ENCODE results near the gene TERT. TPM values are rescaled to one million over a fixed set of nuclear protein-coding genes. Genes with fewer than 3 reads are reported as not detected.

TERT gene
- total and polyA plus RNA-seq, 2 of the 8 experiments (the other 6 are each of a cell fraction or from before 2014, with no cell fraction given), result 13.1 to 23.1 TPM

GRCh38 chr5:1246711-1247431 is 48.0 kb downstream of the TERT start (continued):
- TF ChIP-seq KDM5A (IDR thresholded peaks at IDR 0.05; ENCODE audit: low read length) (no peak), BRCA1 (IDR thresholded peaks at IDR 0.05; ENCODE audit: low read depth, low read length) (no peak), CTBP2 (IDR thresholded peaks at IDR 0.05; ENCODE audit: borderline replicate concordance, insufficient read depth, insufficient read length, low read length) (no peak), RFX5 (IDR thresholded peaks at IDR 0.05; ENCODE audit: borderline replicate concordance, low read depth, low read length) (no peak), SP1 (IDR thresholded peaks at IDR 0.05; ENCODE audit: low read depth, low read length) (no peak), SIRT6 (IDR thresholded peaks at IDR 0.05; ENCODE audit: low read length) (no peak), CEBPB (IDR thresholded peaks at IDR 0.05; ENCODE audit: low read depth, low read length) (no peak), JUND (IDR thresholded peaks at IDR 0.05; ENCODE audit: low read length) (no peak), SAP30 (IDR thresholded peaks at IDR 0.05; ENCODE audit: insufficient read depth, insufficient replicate concordance, low read length) (no peak), YY1 (IDR thresholded peaks at IDR 0.05; ENCODE audit: low read depth, low read length) (peak; percentile 81), EP300 (IDR thresholded peaks at IDR 0.05; ENCODE audit: borderline replicate concordance in 1 of 2, low read depth in 2 of 2, low read length in 2 of 2) (no peak), KDM1A (IDR thresholded peaks at IDR 0.05; ENCODE audit: borderline replicate concordance, low read length) (no peak), TBP (IDR thresholded peaks at IDR 0.05; ENCODE audit: low read depth, low read length) (peak; percentile 88), ASH2L (IDR thresholded peaks at IDR 0.05; ENCODE audit: low read length) (peak; percentile 21), KDM4A (IDR thresholded peaks at IDR 0.05; ENCODE audit: low read depth, low read length, severe bottlenecking) (no peak), RAD21 (IDR thresholded peaks at IDR 0.05 in 1 of 2, conservative IDR thresholded peaks at IDR 0.05 in 1 of 2; ENCODE audit: low read depth in 2 of 2, low read length in 2 of 2) (peak in 1 of 2 experiments; percentile 14; a peak in 1 of 4 replicates), CTCF (IDR thresholded peaks at IDR 0.05; ENCODE audit: control extremely low read depth in 1 of 3, insufficient read depth in 1 of 3, low read depth in 1 of 3, low read length in 3 of 3) (no peak)
- TF ChIP-seq, protein P1, sequence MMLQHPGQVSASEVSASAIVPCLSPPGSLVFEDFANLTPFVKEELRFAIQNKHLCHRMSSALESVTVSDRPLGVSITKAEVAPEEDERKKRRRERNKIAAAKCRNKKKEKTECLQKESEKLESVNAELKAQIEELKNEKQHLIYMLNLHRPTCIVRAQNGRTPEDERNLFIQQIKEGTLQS (IDR thresholded peaks at IDR 0.05; ENCODE audit: insufficient read depth, low read depth, low read length), result no peak
